ENCODE data around the gene TIMP3. TPM values are rescaled to one million over a fixed set of nuclear protein-coding genes. Genes with fewer than 3 reads are reported as not detected.

Gene TIMP3
- total and polyA plus RNA-seq, 10 donors, result 19.7 to 689 (median 367) TPM

GRCh38 chr22:32820131-32821119 lies 18.9 kb downstream of the TIMP3 start:
- Histone ChIP-seq H3K4me3 (no peak overlapping the region), H3K27ac (no peak overlapping the region), H3K27me3 (replicated peaks in 1 of 7) (no peaks in the 10 kb centered on the region), H3K36me3 (peaks cover 0 to 55% (median 0%) of the 10 kb centered on the region in 6 donors), H3K4me1 (peaks cover 0 to 91% (median 34%) of the 10 kb centered on the region in 6 donors), H3K9me3 (no peaks in the 10 kb centered on the region)
- no peak for DNase-seq
- intact Hi-C loops (cut with DNase I; ENCODE audit: low total_unique reads), result no loop called here
- peak in 2 of 3 donors; percentile 27 to 55 for TF ChIP-seq POLR2AphosphoS5 (IDR thresholded peaks at IDR 0.05)
- TF ChIP-seq POLR2A (IDR thresholded peaks at IDR 0.05), result no peak
- no peak for TF ChIP-seq CTCF (IDR thresholded peaks at IDR 0.05 in 8 of 11, conservative IDR thresholded peaks at IDR 0.05 in 3 of 11)
- 75 to 90% (median 82%) methylated on average over 10 to 13 of the region's 13 CpGs for WGBS, 5 donors

- peak in 1 of 3 donors; percentile 79 for TF ChIP-seq POLR2AphosphoS5 (IDR thresholded peaks at IDR 0.05)
- no peak for TF ChIP-seq POLR2A (IDR thresholded peaks at IDR 0.05)
- no peak for TF ChIP-seq CTCF (IDR thresholded peaks at IDR 0.05 in 8 of 11, conservative IDR thresholded peaks at IDR 0.05 in 3 of 11)
- Histone ChIP-seq H3K27ac (no peak overlapping the region), H3K36me3 (peaks cover 0 to 45% (median 0%) of the 10 kb centered on the region in 6 donors), H3K4me1 (peaks cover 2 to 88% (median 41%) of the 10 kb centered on the region in 6 donors), H3K4me3 (no peak overlapping the region), H3K9me3 (no peaks in the 10 kb centered on the region), H3K27me3 (replicated peaks in 1 of 7) (no peaks in the 10 kb centered on the region)
- intact Hi-C loops (cut with DNase I; ENCODE audit: low total_unique reads), result no loop called here
- no peak for DNase-seq
- 52 to 72% (median 60%) methylated on average over 7 of the region's 7 CpGs for WGBS, 5 donors
Measured at GRCh38 chr22:32822179-32822877, 20.8 kb downstream of the TIMP3 start.

GRCh38 chr22:32823024-32823730 lies 21.7 kb downstream of the TIMP3 start:
- Histone ChIP-seq H3K36me3 (peaks cover 0 to 43% (median 0%) of the 10 kb centered on the region in 6 donors), H3K27ac (peak overlapping the region in 1 of 8 donors; percentile 24), H3K4me3 (no peak overlapping the region), H3K4me1 (peaks cover 2 to 88% (median 40%) of the 10 kb centered on the region in 6 donors), H3K9me3 (no peaks in the 10 kb centered on the region), H3K27me3 (replicated peaks in 1 of 7) (no peaks in the 10 kb centered on the region)
- TF ChIP-seq CTCF (IDR thresholded peaks at IDR 0.05 in 8 of 11, conservative IDR thresholded peaks at IDR 0.05 in 3 of 11) (peak in 3 of 11 experiments; percentile 4 to 37 (median 15)), POLR2AphosphoS5 (IDR thresholded peaks at IDR 0.05) (peak in 2 of 3 donors; percentile 14 to 67), POLR2A (IDR thresholded peaks at IDR 0.05) (no peak)
- no peak for DNase-seq
- intact Hi-C loops (cut with DNase I; ENCODE audit: low total_unique reads), result no loop called here
- 71 to 87% (median 75%) methylated on average over 9 to 10 of the region's 10 CpGs for WGBS, 5 donors

Data from spleen (tissue), 11 donors.